Mesenchymal stem cell (in vitro differentiated cells and primary cell): ENCODE data around the gene TREX2.

Experiments used
- DNase-seq: peaks from one replicate; pipeline ENCODE4 v3.0.0-alpha.2; 2013
- H2AFZ ChIP-seq: one replicate; pipeline ENCODE4 v1.6.1; 2013; ENCODE audit warnings: low read depth, mild to moderate bottlenecking, control low read depth, inconsistent platforms, low read length, moderate library complexity
- H2AK5ac ChIP-seq: 2 replicates; pipeline ENCODE4 v1.6.1; 2013; ENCODE audit warnings: low read length, moderate library complexity, mild to moderate bottlenecking, inconsistent platforms; ENCODE audit not compliant: severe bottlenecking
- H2BK120ac ChIP-seq: one replicate; pipeline ENCODE4 v1.6.1; 2013; ENCODE audit warnings: low read depth, mild to moderate bottlenecking, inconsistent platforms, low read length, moderate library complexity
- H2BK12ac ChIP-seq, 2 experiments: one replicate each; pipeline ENCODE4 v1.6.1; 2013; ENCODE audit warnings: inconsistent platforms in 2 of 2, low read length in 2 of 2, mild to moderate bottlenecking in 2 of 2, moderate library complexity in 2 of 2, control low read depth in 1 of 2
- H2BK15ac ChIP-seq: one replicate; pipeline ENCODE4 v1.6.1; 2013; ENCODE audit warnings: mild to moderate bottlenecking, low read depth, inconsistent platforms; ENCODE audit not compliant: poor library complexity, severe bottlenecking
- H2BK5ac ChIP-seq: 2 replicates; pipeline ENCODE4 v1.6.1; 2013; ENCODE audit warnings: low read depth, mild to moderate bottlenecking, low read length, control low read depth, inconsistent platforms; ENCODE audit not compliant: poor library complexity, severe bottlenecking
- H3K14ac ChIP-seq, 2 experiments: one replicate each; pipeline ENCODE4 v1.6.1; 2013; ENCODE audit warnings: inconsistent platforms in 2 of 2, low read length in 2 of 2, control low read depth in 1 of 2, mild to moderate bottlenecking in 1 of 2, moderate library complexity in 1 of 2
- H3K18ac ChIP-seq, 2 experiments: one replicate each; pipeline ENCODE4 v1.6.1; 2013; ENCODE audit warnings: inconsistent platforms in 2 of 2, low read length in 2 of 2, control low read depth in 1 of 2, low read depth in 1 of 2, mild to moderate bottlenecking in 1 of 2
- H3K23ac ChIP-seq, 2 experiments: one replicate each; pipeline ENCODE4 v1.6.1; 2013; ENCODE audit warnings: inconsistent platforms in 2 of 2, low read length in 2 of 2, mild to moderate bottlenecking in 2 of 2, moderate library complexity in 2 of 2, control low read depth in 1 of 2
- H3K27ac ChIP-seq: 2 replicates; pipeline ENCODE4 v1.5.1; 2013; ENCODE audit warnings: mild to moderate bottlenecking, moderate library complexity, low read length, control low read depth, inconsistent platforms; ENCODE audit not compliant: poor library complexity, severe bottlenecking
- H3K27me3 ChIP-seq, 2 experiments: 2 replicates each; pipeline versions ENCODE4 v1.6.1 to v1.7.0; 2013; ENCODE audit warnings: low read length in 2 of 2, mild to moderate bottlenecking in 2 of 2, moderate library complexity in 2 of 2, control low read depth in 1 of 2, inconsistent platforms in 1 of 2; ENCODE audit not compliant: control insufficient read depth in 1 of 2, insufficient read depth in 1 of 2
- H3K36me3 ChIP-seq, 2 experiments: 2 replicates each; pipeline versions ENCODE4 v1.6.1 to v1.7.0; 2013; ENCODE audit warnings: low read length in 2 of 2, control low read depth in 1 of 2, inconsistent platforms in 1 of 2, low read depth in 1 of 2, mild to moderate bottlenecking in 1 of 2; ENCODE audit not compliant: insufficient read depth in 2 of 2, control insufficient read depth in 1 of 2
- H3K4ac ChIP-seq, 2 experiments: one replicate each; pipeline ENCODE4 v1.6.1; 2013; ENCODE audit warnings: inconsistent platforms in 2 of 2, low read length in 2 of 2, mild to moderate bottlenecking in 2 of 2, moderate library complexity in 2 of 2, control low read depth in 1 of 2, low read depth in 1 of 2
- H3K4me1 ChIP-seq: 2 replicates; pipeline ENCODE4 v1.6.1; 2013; ENCODE audit warnings: low read depth, low read length, control low read depth; ENCODE audit not compliant: control insufficient read depth, insufficient read depth
- H3K4me2 ChIP-seq: 2 replicates; pipeline ENCODE4 v1.6.1; 2013; ENCODE audit warnings: low read length, mild to moderate bottlenecking, inconsistent platforms; ENCODE audit not compliant: poor library complexity, severe bottlenecking
- H3K4me3 ChIP-seq, 2 experiments: 2 replicates each; pipeline versions ENCODE4 v1.5.1 to v1.7.0; 2013; ENCODE audit warnings: low read length in 2 of 2, mild to moderate bottlenecking in 2 of 2, control low read depth in 1 of 2, low read depth in 1 of 2; ENCODE audit not compliant: insufficient read depth in 1 of 2
- H3K79me1 ChIP-seq: replicated peaks from 2 replicates; pipeline ENCODE4 v1.6.1; 2013; ENCODE audit warnings: mild to moderate bottlenecking, control low read depth, low read length, inconsistent platforms; ENCODE audit not compliant: poor library complexity, severe bottlenecking
- H3K9ac ChIP-seq: 2 replicates; pipeline ENCODE4 v1.7.0; 2013; ENCODE audit warnings: mild to moderate bottlenecking, low read length, moderate library complexity
- H3K9me3 ChIP-seq: 2 replicates; pipeline ENCODE4 v1.7.0; 2013; ENCODE audit warnings: mild to moderate bottlenecking, low read length; ENCODE audit not compliant: control insufficient read depth
- H4K8ac ChIP-seq: one replicate; pipeline ENCODE4 v1.6.1; 2013; ENCODE audit warnings: inconsistent platforms, mild to moderate bottlenecking, low read length, moderate library complexity
- H4K91ac ChIP-seq: one replicate; pipeline ENCODE4 v1.6.1; 2013; ENCODE audit warnings: mild to moderate bottlenecking, low read length, inconsistent platforms
- WGBS: methylation state at CpG from one replicate; pipeline ENCODE4 v1.1.7; 2013; ENCODE audit warnings: mixed read lengths; 5-methylcytosine and 5-hydroxymethylcytosine counted together

Gene TREX2

GRCh38 chrX:153486171-153486570 is 40.3 kb upstream of the TREX2 start:
- no peak for DNase-seq
- H2BK15ac ChIP-seq = no peak overlapping the region
- no peak overlapping the region for H3K27ac ChIP-seq
- H2BK120ac ChIP-seq = no peak overlapping the region
- H3K4me2 ChIP-seq = no peak overlapping the region
- H3K4me1 ChIP-seq = peaks cover 33% of the 10 kb centered on the region
- H3K14ac ChIP-seq = no peak overlapping the region
- H3K9me3 ChIP-seq = no peaks in the 10 kb centered on the region
- no peak overlapping the region for H4K8ac ChIP-seq
- no peak overlapping the region for H3K9ac ChIP-seq
- no peak overlapping the region for H3K4me3 ChIP-seq
- WGBS = 97% methylated on average over 8 of the region's 10 CpGs
- no peak overlapping the region for H2AFZ ChIP-seq
- H2BK12ac ChIP-seq = no peak overlapping the region
- no peak overlapping the region for H4K91ac ChIP-seq
- no peak overlapping the region for H2AK5ac ChIP-seq
- H3K27me3 ChIP-seq = no peaks in the 10 kb centered on the region
- H3K23ac ChIP-seq = no peak overlapping the region
- no peaks in the 10 kb centered on the region for H3K79me1 ChIP-seq
- H2BK5ac ChIP-seq = no peak overlapping the region
- H3K18ac ChIP-seq = no peak overlapping the region
- H3K36me3 ChIP-seq = no peaks in the 10 kb centered on the region
- H3K4ac ChIP-seq = no peak overlapping the region

- Histone ChIP-seq H2BK5ac (no peak overlapping the region), H2AK5ac (no peak overlapping the region), H3K23ac (no peak overlapping the region), H3K79me1 (no peaks in the 10 kb centered on the region), H3K27ac (no peak overlapping the region), H2BK15ac (no peak overlapping the region), H3K4ac (no peak overlapping the region), H4K8ac (no peak overlapping the region), H2BK120ac (no peak overlapping the region), H3K4me3 (no peak overlapping the region), H3K9me3 (no peaks in the 10 kb centered on the region), H3K4me2 (no peak overlapping the region), H3K14ac (no peak overlapping the region), H2BK12ac (peak overlapping the region in 1 of 2 experiments; percentile 88), H3K18ac (no peak overlapping the region), H2AFZ (no peak overlapping the region), H3K27me3 (no peaks in the 10 kb centered on the region), H3K4me1 (peaks cover 28% of the 10 kb centered on the region), H4K91ac (no peak overlapping the region), H3K9ac (no peak overlapping the region), H3K36me3 (no peaks in the 10 kb centered on the region)
- no peak for DNase-seq
- WGBS = 88% methylated on average over 23 of the region's 30 CpGs
Measured at GRCh38 chrX:153485396-153486080, 39.7 kb upstream of the TREX2 start.

- Histone ChIP-seq H3K4me1 (peaks cover 12% of the 10 kb centered on the region), H3K4ac (no peak overlapping the region), H3K27me3 (no peaks in the 10 kb centered on the region), H2AK5ac (no peak overlapping the region), H3K9me3 (no peaks in the 10 kb centered on the region), H2BK5ac (no peak overlapping the region), H2AFZ (no peak overlapping the region), H3K4me2 (no peak overlapping the region), H3K9ac (no peak overlapping the region), H2BK15ac (no peak overlapping the region), H3K27ac (no peak overlapping the region), H3K14ac (no peak overlapping the region), H3K23ac (no peak overlapping the region), H3K4me3 (no peak overlapping the region), H3K18ac (no peak overlapping the region), H2BK120ac (no peak overlapping the region), H4K8ac (no peak overlapping the region), H3K79me1 (no peaks in the 10 kb centered on the region), H4K91ac (no peak overlapping the region), H3K36me3 (no peaks in the 10 kb centered on the region), H2BK12ac (no peak overlapping the region)
- DNase-seq = no peak
- WGBS = 77% methylated on average over 22 of the region's 23 CpGs
Measured at GRCh38 chrX:153482376-153483015, 36.6 kb upstream of the TREX2 start.

GRCh38 chrX:153481043-153481442 is 35.2 kb upstream of the TREX2 start:
- Histone ChIP-seq H2BK120ac (no peak overlapping the region), H3K4me2 (no peak overlapping the region), H2BK5ac (no peak overlapping the region), H3K27ac (no peak overlapping the region), H3K4me1 (peaks cover 14% of the 10 kb centered on the region), H4K91ac (peak overlapping the region; percentile 27), H3K18ac (no peak overlapping the region), H3K4ac (no peak overlapping the region), H3K14ac (no peak overlapping the region), H3K9me3 (no peaks in the 10 kb centered on the region), H3K9ac (no peak overlapping the region), H2BK15ac (no peak overlapping the region), H3K4me3 (no peak overlapping the region), H3K23ac (no peak overlapping the region), H2AFZ (no peak overlapping the region), H3K36me3 (no peaks in the 10 kb centered on the region), H3K79me1 (no peaks in the 10 kb centered on the region), H4K8ac (no peak overlapping the region), H2BK12ac (no peak overlapping the region), H2AK5ac (no peak overlapping the region), H3K27me3 (no peaks in the 10 kb centered on the region)
- no peak for DNase-seq
- 88% methylated on average over 12 of the region's 13 CpGs for WGBS
